GM12864 (cell line): ENCODE data around the gene EPB42.

Experiments
- DNase-seq: peaks from one replicate; pipeline ENCODE4 v3.0.0-alpha.2; 2011; ENCODE audit warnings: low read depth
- H3K4me3 ChIP-seq: 2 replicates; pipeline ENCODE4 v1.5.1; 2011; ENCODE audit warnings: mild to moderate bottlenecking, low read depth, low read length, control low read depth
- TF ChIP-seq, protein P1 (sequence below): IDR thresholded peaks from 2 replicates; pipeline ENCODE4 v1.5.1; 2011; ENCODE audit warnings: low read depth, mild to moderate bottlenecking, moderate library complexity, low read length, control low read depth, inconsistent platforms; ENCODE audit errors: missing control alignments

EPB42 gene

DNA sequence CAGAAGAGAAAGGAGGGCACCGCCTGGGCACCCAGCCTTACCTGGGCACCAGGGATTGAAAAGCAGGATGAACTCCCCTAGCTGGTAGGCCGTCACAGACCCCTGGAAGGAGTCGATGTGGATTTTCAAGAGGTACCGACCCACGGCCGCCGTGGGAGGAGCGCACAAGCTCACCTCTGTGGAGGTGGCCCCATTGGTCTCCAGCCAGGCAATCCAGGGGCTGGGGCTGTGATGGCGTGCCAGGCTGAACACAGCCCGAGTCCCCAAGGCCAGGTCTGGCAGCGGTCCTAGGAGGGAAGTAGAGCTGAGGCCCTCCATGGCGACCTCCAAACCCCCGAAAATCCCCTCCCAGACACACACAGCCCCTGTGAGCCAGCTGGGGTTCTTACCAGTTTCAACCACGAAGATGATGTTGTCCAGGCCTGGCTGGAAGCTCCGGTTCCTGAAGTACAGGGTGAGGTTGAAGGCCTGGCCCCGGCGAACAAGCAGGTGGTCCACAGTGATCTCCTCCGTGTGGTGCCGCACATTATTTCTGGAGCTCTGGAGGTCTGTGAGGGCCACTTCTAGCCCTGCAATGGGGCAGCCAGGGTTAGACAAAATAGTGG lies 39.3 kb upstream of the EPB42 start:
- no peak overlapping the region for H3K4me3 ChIP-seq
- DNase-seq = no peak
- TF ChIP-seq, protein P1, sequence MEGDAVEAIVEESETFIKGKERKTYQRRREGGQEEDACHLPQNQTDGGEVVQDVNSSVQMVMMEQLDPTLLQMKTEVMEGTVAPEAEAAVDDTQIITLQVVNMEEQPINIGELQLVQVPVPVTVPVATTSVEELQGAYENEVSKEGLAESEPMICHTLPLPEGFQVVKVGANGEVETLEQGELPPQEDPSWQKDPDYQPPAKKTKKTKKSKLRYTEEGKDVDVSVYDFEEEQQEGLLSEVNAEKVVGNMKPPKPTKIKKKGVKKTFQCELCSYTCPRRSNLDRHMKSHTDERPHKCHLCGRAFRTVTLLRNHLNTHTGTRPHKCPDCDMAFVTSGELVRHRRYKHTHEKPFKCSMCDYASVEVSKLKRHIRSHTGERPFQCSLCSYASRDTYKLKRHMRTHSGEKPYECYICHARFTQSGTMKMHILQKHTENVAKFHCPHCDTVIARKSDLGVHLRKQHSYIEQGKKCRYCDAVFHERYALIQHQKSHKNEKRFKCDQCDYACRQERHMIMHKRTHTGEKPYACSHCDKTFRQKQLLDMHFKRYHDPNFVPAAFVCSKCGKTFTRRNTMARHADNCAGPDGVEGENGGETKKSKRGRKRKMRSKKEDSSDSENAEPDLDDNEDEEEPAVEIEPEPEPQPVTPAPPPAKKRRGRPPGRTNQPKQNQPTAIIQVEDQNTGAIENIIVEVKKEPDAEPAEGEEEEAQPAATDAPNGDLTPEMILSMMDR = no peak

DNA sequence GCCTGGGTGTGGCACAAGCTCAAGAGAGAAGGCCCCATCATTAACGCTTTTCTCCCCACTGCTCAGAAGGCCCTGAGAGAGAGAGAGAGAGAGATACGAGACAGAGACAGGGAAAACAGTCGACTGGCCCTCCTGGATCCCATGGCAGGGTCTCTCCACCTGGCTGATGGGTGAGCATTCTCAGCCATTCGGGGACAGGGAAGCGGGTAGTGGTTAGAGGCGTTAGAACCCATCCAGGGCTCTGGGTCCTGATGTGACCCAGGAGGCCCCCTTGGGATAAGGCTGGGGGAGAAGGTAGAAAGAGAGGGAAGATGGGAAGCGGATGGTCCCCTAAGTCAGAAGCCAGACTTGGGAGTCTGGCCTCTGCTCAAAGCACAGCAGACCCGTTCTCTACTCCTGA lies 38.0 kb upstream of the EPB42 start:
- H3K4me3 ChIP-seq = no peak overlapping the region
- TF ChIP-seq, protein P1 = no peak
- DNase-seq = no peak

DNA sequence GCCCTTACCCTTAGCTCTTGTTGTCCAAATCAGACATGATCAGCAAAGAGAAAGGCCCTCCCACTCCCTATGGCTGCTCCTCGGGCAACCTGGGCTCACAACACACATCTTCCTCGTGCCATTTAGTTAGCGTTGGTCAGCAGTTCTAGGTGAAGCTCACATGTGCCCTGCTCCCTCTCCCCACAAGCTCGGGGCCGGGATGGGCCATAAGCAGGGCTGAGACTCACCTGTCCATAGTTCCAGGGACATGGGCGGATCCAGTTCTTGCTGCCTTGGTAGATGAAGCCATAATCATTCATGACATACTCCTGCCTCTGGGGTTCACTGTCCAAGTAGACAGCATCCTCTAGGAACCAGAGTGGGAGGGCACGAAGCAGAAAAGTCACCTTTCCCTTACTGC lies 35.5 kb upstream of the EPB42 start:
- TF ChIP-seq, protein P1 = no peak
- DNase-seq = no peak
- H3K4me3 ChIP-seq = no peak overlapping the region

DNA sequence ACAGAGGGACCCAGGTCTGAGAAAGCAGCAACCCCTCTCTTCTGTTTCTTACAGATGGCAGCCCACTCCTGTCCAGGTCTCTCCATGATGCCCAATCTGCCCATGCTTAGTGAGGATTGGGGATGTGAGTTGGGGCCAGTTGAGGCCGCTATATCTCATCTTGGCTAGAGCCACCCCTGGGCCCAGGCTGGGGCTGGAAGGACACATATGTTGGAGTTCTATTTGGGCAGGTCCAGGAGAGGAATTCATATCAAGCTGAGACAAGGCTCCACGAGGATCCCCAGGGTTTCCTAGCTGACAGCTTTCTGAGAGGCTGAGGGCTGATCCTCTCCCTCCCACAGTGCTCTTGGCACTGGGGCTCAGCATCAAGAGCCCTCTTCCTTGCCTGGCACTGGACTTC lies 34.6 kb upstream of the EPB42 start:
- no peak overlapping the region for H3K4me3 ChIP-seq
- TF ChIP-seq, protein P1 = no peak
- no peak for DNase-seq

DNA sequence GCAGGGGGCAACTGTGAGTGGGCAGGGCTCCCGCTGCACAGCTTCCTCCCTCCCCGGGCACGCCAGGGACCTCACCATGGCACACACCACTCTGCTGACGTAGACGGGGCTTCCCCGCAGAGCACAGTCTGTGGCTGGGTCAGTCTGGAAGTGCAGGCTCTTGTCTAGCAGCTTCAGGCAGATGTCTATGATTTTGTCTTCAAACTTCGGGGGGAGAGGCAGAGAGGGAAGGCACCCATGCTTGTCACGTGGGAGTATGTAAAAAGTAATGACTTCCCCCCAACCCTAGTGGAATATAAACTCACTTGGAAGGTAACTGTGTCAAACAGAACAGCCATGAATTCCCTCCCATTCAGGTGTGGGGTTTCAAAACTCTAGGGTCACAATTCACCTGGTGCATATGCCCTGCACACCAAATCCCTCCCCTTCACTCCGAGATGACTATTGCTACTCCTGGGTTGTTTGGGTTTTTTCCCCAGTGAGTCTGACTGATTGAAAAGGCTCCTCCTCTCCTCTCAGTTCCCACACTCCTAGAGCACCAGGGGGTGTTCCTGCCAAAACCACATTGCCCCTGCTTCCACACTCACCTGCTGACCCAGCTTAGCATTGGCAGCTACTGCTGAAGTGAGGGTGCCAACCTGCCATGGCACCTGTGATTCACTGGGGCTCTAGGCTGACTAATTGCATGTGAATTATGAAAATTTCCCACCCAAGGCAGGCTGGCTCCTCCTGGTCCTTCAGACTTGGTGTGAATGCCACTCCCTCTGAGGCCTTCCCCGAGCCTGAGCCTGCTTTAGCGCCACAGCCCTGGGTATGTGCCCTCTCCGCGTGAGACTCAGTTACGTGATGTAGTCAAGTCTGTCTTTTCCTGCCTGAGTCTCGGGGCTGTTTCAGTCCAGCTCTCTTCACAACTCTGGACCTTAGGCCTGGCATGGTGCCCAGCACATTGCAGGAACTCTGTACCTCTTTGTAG lies 32.9 kb upstream of the EPB42 start:
- H3K4me3 ChIP-seq = no peak overlapping the region
- TF ChIP-seq, protein P1 = no peak
- DNase-seq = no peak

DNA sequence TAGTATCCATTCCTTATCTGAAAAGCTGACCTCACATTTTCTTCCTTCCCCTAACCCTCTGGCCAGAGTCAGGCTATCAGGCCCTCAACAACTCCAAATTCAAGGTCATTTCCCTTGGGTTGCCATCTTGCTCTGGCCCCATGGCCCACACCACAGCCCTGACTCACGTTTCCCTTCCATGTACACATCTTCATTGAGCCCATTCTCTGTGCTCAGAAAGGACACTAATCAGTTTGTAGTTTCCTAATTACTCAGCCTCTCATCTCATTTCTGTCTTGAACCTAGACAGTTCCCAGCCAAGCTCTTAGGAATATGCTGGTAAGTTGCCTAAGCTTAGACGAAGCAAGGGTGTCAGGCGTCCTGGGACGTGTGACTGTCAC lies 31.0 kb upstream of the EPB42 start:
- TF ChIP-seq, protein P1 = no peak
- no peak overlapping the region for H3K4me3 ChIP-seq
- DNase-seq = no peak
